CD4-positive, alpha-beta T cell treated with Interleukin-12 subunit alpha and Interleukin-12 subunit beta, for 1 hour (primary cell): ENCODE data around the gene B4GALNT3.

Source experiments
- DNase-seq: peaks from one replicate; pipeline ENCODE4 v3.0.0-alpha.2; 2020

B4GALNT3 gene

GRCh38 chr12:541676-542324 lies 82.1 kb downstream of the B4GALNT3 start:
- DNase-seq = no peak

- no peak for DNase-seq
Measured at GRCh38 chr12:542395-543113, 82.8 kb downstream of the B4GALNT3 start.

- DNase-seq = no peak
Measured at GRCh38 chr12:543114-543451, 83.3 kb downstream of the B4GALNT3 start.

GRCh38 chr12:544142-544541 lies 84.4 kb downstream of the B4GALNT3 start:
- no peak for DNase-seq

- DNase-seq = no peak
Measured at GRCh38 chr12:544941-545635, 85.3 kb downstream of the B4GALNT3 start.

GRCh38 chr12:545835-546234 lies 86.1 kb downstream of the B4GALNT3 start:
- DNase-seq = no peak

- DNase-seq = no peak
Measured at GRCh38 chr12:546265-546919, 86.7 kb downstream of the B4GALNT3 start.

- DNase-seq = peak; percentile 73
Measured at GRCh38 chr12:546920-547845, 87.4 kb downstream of the B4GALNT3 start.

- DNase-seq = no peak
Measured at GRCh38 chr12:547883-548470, 88.2 kb downstream of the B4GALNT3 start.

- no peak for DNase-seq
Measured at GRCh38 chr12:549476-550082, 89.8 kb downstream of the B4GALNT3 start.

GRCh38 chr12:550473-551260 lies 90.9 kb downstream of the B4GALNT3 start:
- no peak for DNase-seq

GRCh38 chr12:552466-552865 lies 92.7 kb downstream of the B4GALNT3 start:
- no peak for DNase-seq

GRCh38 chr12:553216-554000 lies 93.7 kb downstream of the B4GALNT3 start:
- peak; percentile 14 for DNase-seq

GRCh38 chr12:554001-554285 lies 94.2 kb downstream of the B4GALNT3 start:
- DNase-seq = no peak

- DNase-seq = no peak
Measured at GRCh38 chr12:556498-556897, 96.8 kb downstream of the B4GALNT3 start.

- no peak for DNase-seq
Measured at GRCh38 chr12:558580-558979, 98.8 kb downstream of the B4GALNT3 start.

- no peak for DNase-seq
Measured at GRCh38 chr12:559208-559905, 99.6 kb downstream of the B4GALNT3 start.

GRCh38 chr12:559906-560455 lies 100.2 kb downstream of the B4GALNT3 start:
- no peak for DNase-seq

- no peak for DNase-seq
Measured at GRCh38 chr12:560691-561390, 101.1 kb downstream of the B4GALNT3 start.
